GM19043 (cell line): ENCODE results near the gene ZNF697.

Source experiments
- ATAC-seq: cut with Tn5 transposase; IDR thresholded peaks from one replicate; pipeline ENCODE4 v1.9.1; 2021; ENCODE audit warnings: low read depth; ENCODE audit not compliant: unreplicated experiment

Gene ZNF697

GRCh38 chr1:119667173-119667572 lies 19.1 kb upstream of the ZNF697 start:
- no peak for ATAC-seq

GRCh38 chr1:119664067-119664466 lies 16.0 kb upstream of the ZNF697 start:
- no peak for ATAC-seq

- ATAC-seq: peak; percentile 48
Observed at GRCh38 chr1:119662034-119662437, 14.0 kb upstream of the ZNF697 start.

- peak; percentile 69 for ATAC-seq
Observed at GRCh38 chr1:119660253-119661083, 12.4 kb upstream of the ZNF697 start.

GRCh38 chr1:119659628-119660027 lies 11.6 kb upstream of the ZNF697 start:
- ATAC-seq: no peak

GRCh38 chr1:119656410-119656955 lies 8.4 kb upstream of the ZNF697 start:
- ATAC-seq: no peak

- ATAC-seq: no peak
Observed at GRCh38 chr1:119655154-119655553, 7.1 kb upstream of the ZNF697 start.

GRCh38 chr1:119653839-119654170 lies 5.7 kb upstream of the ZNF697 start:
- ATAC-seq: no peak

GRCh38 chr1:119653135-119653838 lies 5.2 kb upstream of the ZNF697 start:
- ATAC-seq: no peak

- ATAC-seq: no peak
Observed at GRCh38 chr1:119652587-119652986, 4.5 kb upstream of the ZNF697 start.

- ATAC-seq: no peak
Observed at GRCh38 chr1:119651641-119652040, 3.6 kb upstream of the ZNF697 start.

- no peak for ATAC-seq
Observed at GRCh38 chr1:119651133-119651532, 3.1 kb upstream of the ZNF697 start.

- no peak for ATAC-seq
Observed at GRCh38 chr1:119648620-119649004, 546 bp upstream of the ZNF697 start.

- no peak for ATAC-seq
Observed at GRCh38 chr1:119647228-119647733, 785 bp downstream of the ZNF697 start.

GRCh38 chr1:119646521-119647227 lies 1.4 kb downstream of the ZNF697 start:
- ATAC-seq: no peak

GRCh38 chr1:119639109-119639508 lies 9.0 kb downstream of the ZNF697 start:
- no peak for ATAC-seq

- ATAC-seq: no peak
Observed at GRCh38 chr1:119637710-119638109, 10.4 kb downstream of the ZNF697 start.

GRCh38 chr1:119636491-119637089 lies 11.5 kb downstream of the ZNF697 start:
- ATAC-seq: no peak

- peak; percentile 43 for ATAC-seq
Observed at GRCh38 chr1:119635811-119636390, 12.2 kb downstream of the ZNF697 start.

- no peak for ATAC-seq
Observed at GRCh38 chr1:119634016-119634415, 14.1 kb downstream of the ZNF697 start.
